SK-MEL-5 (cell line): Measurements from ENCODE around the gene UPF3B. TPM values are rescaled to one million over a fixed set of nuclear protein-coding genes. Genes with fewer than 3 reads are reported as not detected.
"Not testable (repeated sequence)": the region's sequence is repeated elsewhere in the genome, so short reads cannot be mapped to it uniquely, and the experiment has no call there.

Experiments
- DNase-seq: peaks from one replicate; pipeline ENCODE4 v3.0.0-alpha.2; 2016; ENCODE audit warnings: low read depth, low spot score
- in situ Hi-C: cut with HindIII; loops from 2 replicates; pipeline ENCODE4 v1.10.0; 2016; ENCODE audit warnings: low sequenced_read_pairs, high pct_unique_total_duplicates, low pct_unique_long_range_greater_than_20kb
- total RNA-seq: library from RNA; depleted of rRNA; stranded (reverse); fragments of >200 nt; shearing (Covaris generic); gene quantifications from 2 replicates; pipeline ENCODE4 v1.2.3, GENCODE V29; 2014

UPF3B gene
- total RNA-seq, 1 experiment from 2014 or later = 3.9 TPM

DNA sequence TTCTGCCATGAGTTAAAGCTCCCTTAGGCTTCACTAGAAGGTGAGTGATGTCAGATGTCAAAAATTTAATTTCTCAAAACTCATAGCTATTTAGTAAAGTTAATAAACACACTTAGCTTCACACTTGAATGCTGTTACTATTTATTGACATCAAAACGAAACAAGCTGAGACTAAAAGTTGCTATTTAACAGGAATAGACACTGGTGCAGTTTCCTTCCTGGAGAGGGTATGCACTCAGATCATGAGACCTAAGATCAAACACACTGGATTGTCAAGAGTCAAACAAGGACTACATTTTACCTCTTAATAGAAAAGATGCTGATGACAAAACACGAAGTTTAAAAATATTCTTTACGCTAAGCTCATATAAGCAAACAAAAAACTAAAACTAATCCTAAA is 18.9 kb downstream of the UPF3B start:
- in situ Hi-C loops = no loop called here
- no peak for DNase-seq

DNA sequence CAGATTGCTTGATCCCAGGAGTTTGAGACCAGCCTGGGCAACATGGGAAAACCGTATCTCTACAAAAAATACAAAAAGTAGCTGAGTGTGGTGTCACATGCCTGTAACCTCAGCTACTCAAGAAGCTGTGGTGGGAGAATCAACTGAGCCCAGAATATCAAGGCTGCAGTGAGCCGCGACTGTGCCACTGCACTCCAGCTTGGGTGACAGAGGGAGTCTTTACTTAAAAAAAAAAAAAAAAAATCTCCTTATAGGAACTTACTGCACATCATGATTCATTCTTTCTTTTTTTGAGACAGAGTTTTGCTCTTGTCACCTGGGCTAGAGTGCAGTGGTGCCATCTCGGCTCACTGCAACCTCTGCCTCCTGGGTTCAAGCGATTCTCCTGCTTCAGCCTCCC is 24.3 kb downstream of the UPF3B start:
- no peak for DNase-seq
- in situ Hi-C loops = no loop called here

GRCh38 chrX:119826399-119826959 is 26.3 kb downstream of the UPF3B start:
- peak; percentile 4 for DNase-seq
- in situ Hi-C loops = no loop called here

DNA sequence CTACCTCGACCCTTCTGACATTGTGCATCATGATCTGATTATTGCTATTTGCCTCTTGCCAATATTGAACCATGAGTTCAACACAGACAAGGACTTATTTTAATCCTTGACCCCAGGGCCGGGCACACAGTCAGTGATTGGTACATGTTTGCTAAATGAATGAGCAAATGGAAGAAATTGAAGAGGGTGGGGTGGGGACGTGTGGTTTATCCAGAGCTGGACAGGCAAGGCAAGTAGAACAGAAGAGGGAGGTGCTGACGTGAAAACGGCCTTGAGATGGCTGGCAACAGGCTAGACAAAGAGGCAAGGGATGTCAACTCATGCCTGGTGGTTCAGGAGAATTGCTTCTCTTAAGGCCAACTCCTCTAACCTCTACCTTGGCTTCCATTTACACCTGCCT is 28.5 kb downstream of the UPF3B start:
- DNase-seq, in situ Hi-C loops: not testable (repeated sequence)

GRCh38 chrX:119821703-119822102 is 31.1 kb downstream of the UPF3B start:
- peak; percentile 46 for DNase-seq
- in situ Hi-C loops = not testable (repeated sequence)

DNA sequence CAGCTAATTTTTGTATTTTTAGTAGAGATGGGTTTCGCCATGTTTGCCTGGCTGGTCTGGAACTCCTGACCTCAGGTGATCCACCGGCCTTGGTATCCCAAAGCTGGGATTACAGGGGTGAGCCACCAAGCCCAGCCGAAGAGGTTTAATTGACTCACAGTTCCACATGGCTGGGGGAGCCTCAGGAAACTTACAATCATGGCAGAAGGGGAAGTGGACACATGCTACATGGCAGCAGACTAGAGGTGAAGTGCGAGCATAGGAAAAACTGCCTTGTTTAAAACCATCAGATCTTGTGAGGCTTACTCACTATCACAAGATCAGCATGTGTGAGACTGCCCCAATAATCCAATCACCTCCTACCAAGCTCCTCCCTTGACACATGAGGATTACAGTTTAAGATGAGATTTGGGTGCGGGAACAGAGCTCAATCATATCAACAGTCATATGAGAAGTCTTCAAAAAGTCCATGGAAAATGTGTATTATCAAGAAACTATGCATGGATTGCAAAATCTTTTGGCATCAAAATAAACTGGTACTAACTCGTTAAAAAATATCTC is 35.6 kb downstream of the UPF3B start:
- in situ Hi-C loops = no loop called here
- peak; percentile 45 for DNase-seq

GRCh38 chrX:119816300-119816699 is 36.5 kb downstream of the UPF3B start:
- in situ Hi-C loops = no loop called here
- no peak for DNase-seq

GRCh38 chrX:119809185-119809666 is 43.5 kb downstream of the UPF3B start:
- in situ Hi-C loops = no loop called here
- DNase-seq = no peak

- not testable (repeated sequence) for DNase-seq
These were observed 44.3 kb downstream of the UPF3B start for GRCh38 chrX:119808461-119808860.

GRCh38 chrX:119802546-119802945 is 50.2 kb downstream of the UPF3B start:
- DNase-seq = no peak
- in situ Hi-C loops = no loop called here

More at GRCh38 chrX:119808461-119808860, 44.3 kb downstream of the UPF3B start:
- in situ Hi-C loops = not testable (repeated sequence)

DNA sequence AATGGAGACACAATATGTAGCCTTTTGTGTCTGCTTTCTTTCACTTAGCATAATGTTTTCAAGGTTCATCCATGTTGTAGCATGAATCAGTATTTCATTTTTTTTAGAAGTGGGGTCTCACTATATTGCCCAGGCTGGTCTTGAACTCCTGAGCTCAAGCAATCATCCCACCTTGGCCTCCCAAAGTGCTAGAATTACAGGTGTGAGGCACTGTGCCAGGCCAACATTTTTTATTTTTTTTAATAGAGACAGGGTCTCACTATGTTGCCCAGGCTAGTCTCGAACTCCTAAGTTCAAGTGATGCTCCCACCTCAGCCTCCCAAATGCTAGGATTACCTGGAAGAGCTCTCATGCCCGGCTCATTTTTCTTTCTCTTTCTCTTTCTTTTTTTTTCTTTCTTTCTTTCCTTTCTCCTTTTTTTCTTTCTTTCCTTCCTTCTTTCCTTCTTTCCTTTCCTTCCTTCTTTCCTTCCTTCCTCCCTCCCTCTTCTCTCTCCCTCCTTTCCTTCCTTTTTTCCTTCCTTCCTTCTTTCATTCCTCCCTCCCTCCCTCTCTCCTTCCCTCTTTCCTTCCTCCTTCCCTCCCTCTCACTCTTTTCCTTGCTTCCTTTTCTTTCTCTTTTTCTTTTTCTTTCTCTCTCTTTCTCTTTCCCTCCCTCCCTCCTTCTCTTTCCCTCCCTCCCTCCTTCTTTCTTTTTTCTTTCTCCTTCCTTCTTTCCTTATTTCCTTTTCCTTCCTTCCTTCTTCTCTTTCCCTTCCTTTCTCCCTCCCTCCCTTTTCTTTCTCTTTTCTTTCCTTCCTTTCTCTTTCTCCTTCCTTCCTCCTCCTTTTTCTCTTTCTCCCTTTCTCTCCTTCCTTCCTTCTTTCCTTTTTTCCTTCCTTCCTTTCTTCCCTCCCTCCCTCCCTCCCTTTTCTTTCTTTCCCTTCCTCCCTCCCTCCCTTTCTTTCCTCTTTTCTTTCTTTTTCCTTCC is 51.2 kb downstream of the UPF3B start:
- no peak for DNase-seq
- in situ Hi-C loops = no loop called here

GRCh38 chrX:119791437-119792231 is 61.1 kb downstream of the UPF3B start, which contains the start of gene RPL39:
Gene RPL39 (minus strand): TSS chrX:119791630. CDS start chrX:119791576, 54 bp downstream.
- in situ Hi-C loops = no loop called here

GRCh38 chrX:119790977-119791436 is 61.8 kb downstream of the UPF3B start:
- in situ Hi-C loops = no loop called here
- DNase-seq = peak; percentile 35

More at GRCh38 chrX:119791437-119792231, 61.1 kb downstream of the UPF3B start, which contains the start of gene RPL39:
- peak; percentile 88 for DNase-seq

- in situ Hi-C loops = no loop called here
- DNase-seq = peak; percentile 54
These were observed 67.9 kb downstream of the UPF3B start for GRCh38 chrX:119784747-119785446.
